ENCODE results near the gene NPSR1.
A peak's percentile ranks its signal among the peaks of the same experiment; 100 is the strongest.

The NPSR1 gene

DNA sequence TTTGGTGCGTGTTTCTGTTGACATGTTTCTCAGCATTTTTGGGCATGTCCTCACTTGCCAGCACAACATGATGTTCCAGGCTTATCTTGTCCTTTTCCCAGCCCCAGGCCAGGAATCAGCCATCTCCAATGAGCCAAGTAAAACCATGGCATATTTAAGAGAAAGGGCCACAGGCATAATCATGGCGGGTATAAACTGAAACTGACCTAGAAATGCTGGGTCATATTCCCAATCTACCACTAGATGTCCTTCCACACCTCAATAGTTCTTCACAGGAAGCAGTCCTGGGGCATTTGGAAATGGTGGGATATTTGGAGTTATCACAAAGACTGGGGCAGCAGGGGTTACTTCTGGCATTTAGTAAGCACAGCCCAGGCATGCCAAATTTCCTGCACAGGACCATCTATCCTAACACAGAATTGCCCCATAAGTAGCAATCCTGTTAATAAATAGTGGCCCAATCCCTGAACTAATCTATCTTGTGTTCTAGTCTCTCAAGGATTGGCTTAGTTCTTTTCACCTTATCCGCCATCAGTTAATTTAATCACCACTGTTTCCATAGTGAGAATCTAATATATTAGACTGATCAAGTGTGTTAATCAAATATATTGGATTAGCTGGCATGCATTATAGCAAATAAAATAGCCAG, 101.6 kb downstream of the NPSR1 start:
- Histone ChIP-seq H3K4me3 (ENCODE audit: low read length) (no peak overlapping the region), H3K9me3 (ENCODE audit: control insufficient read depth, low read length) (no peaks in the 10 kb centered on the region), H3K36me3 (ENCODE audit: control insufficient read depth, insufficient read depth, low read length, severe bottlenecking) (no peaks in the 10 kb centered on the region), H3K9ac (ENCODE audit: low read length) (no peak overlapping the region), H3K27me3 (replicated peaks; ENCODE audit: control insufficient read depth, insufficient read depth, low read length) (no peaks in the 10 kb centered on the region), H3K4me1 (ENCODE audit: control insufficient read depth, insufficient read depth, low read length) (peaks cover 55% of the 10 kb centered on the region)
- DNase-seq (ENCODE audit: low read depth) = peak; percentile 32

DNA sequence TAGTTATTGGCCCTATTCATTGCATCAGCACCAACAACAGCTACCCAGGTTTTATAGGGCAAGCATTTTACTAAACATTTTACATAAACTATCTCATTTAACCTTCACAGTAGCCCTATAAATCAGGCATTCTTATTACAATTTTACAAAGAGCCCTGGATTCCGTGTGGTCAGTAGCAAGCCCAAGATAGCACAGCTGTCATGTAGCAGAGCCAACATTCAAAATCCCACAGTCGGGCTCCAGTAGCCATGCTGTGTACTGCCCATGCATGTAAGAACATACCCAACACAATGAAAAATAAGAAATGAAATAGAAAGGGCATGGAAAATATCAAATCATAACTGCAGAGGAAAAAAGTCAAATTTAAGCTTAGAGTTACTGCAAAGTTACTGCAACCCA, 102.3 kb downstream of the NPSR1 start:
- no peak overlapping the region for H3K9ac ChIP-seq (ENCODE audit: low read length)
- no peak overlapping the region for H3K4me3 ChIP-seq (ENCODE audit: low read length)
- H3K9me3 ChIP-seq (ENCODE audit: control insufficient read depth, low read length) = no peaks in the 10 kb centered on the region
- H3K27me3 ChIP-seq (replicated peaks; ENCODE audit: control insufficient read depth, insufficient read depth, low read length) = no peaks in the 10 kb centered on the region
- DNase-seq (ENCODE audit: low read depth) = no peak
- H3K4me1 ChIP-seq (ENCODE audit: control insufficient read depth, insufficient read depth, low read length) = peaks cover 57% of the 10 kb centered on the region
- H3K36me3 ChIP-seq (ENCODE audit: control insufficient read depth, insufficient read depth, low read length, severe bottlenecking) = no peaks in the 10 kb centered on the region

DNA sequence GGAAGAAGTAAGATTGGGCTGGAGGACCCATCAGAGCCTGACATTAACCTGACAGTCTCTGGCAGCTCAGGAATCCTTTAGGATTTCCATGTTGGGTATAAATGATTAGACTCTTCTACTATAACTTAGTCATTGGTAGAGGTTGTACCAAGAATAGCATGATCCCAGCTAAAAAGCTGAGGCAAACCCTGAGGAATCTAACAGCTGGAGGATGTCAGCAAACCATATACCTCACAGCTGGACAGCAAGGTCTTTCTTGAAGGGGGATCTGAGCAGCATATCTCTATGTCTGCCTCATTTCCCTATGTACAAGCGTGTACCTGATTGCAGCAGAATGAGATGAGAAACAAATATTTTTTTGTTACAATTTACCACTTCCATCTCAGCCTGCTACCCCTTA, 103.2 kb downstream of the NPSR1 start:
- H3K9ac ChIP-seq (ENCODE audit: low read length) = peak overlapping the region; percentile 20

DNA sequence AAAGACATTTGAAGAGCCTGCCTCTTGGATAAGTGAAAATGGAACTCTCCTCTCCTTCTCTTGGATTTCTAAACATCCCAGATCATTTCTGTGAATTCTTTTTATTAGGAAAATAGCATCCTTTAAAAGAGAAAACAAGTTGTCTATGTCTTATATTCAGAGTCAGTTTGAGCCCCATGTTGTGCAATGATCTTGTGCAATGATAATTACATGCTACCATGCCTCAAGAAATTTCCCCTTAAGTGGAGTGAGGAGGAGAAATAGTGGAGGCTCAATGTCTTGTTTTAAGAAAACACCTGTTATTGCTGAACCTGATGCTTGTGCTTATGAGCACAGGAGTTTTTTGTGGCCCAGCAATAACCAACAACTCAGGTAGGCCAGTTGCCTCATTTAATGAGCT, 103.6 kb downstream of the NPSR1 start:
- no peak overlapping the region for H3K4me3 ChIP-seq (ENCODE audit: low read length)
- no peaks in the 10 kb centered on the region for H3K27me3 ChIP-seq (replicated peaks; ENCODE audit: control insufficient read depth, insufficient read depth, low read length)
- peak; percentile 65 for DNase-seq (ENCODE audit: low read depth)
- H3K9ac ChIP-seq (ENCODE audit: low read length) = peak overlapping the region; percentile 20
- no peaks in the 10 kb centered on the region for H3K36me3 ChIP-seq (ENCODE audit: control insufficient read depth, insufficient read depth, low read length, severe bottlenecking)
- H3K4me1 ChIP-seq (ENCODE audit: control insufficient read depth, insufficient read depth, low read length) = peaks cover 52% of the 10 kb centered on the region
- no peaks in the 10 kb centered on the region for H3K9me3 ChIP-seq (ENCODE audit: control insufficient read depth, low read length)

More for the DNA sequence above, 103.2 kb downstream of the NPSR1 start:
- Histone ChIP-seq H3K27me3 (replicated peaks; ENCODE audit: control insufficient read depth, insufficient read depth, low read length) (no peaks in the 10 kb centered on the region), H3K9me3 (ENCODE audit: control insufficient read depth, low read length) (no peaks in the 10 kb centered on the region), H3K4me1 (ENCODE audit: control insufficient read depth, insufficient read depth, low read length) (peaks cover 52% of the 10 kb centered on the region), H3K4me3 (ENCODE audit: low read length) (no peak overlapping the region), H3K36me3 (ENCODE audit: control insufficient read depth, insufficient read depth, low read length, severe bottlenecking) (no peaks in the 10 kb centered on the region)
- DNase-seq (ENCODE audit: low read depth) = peak; percentile 17

DNA sequence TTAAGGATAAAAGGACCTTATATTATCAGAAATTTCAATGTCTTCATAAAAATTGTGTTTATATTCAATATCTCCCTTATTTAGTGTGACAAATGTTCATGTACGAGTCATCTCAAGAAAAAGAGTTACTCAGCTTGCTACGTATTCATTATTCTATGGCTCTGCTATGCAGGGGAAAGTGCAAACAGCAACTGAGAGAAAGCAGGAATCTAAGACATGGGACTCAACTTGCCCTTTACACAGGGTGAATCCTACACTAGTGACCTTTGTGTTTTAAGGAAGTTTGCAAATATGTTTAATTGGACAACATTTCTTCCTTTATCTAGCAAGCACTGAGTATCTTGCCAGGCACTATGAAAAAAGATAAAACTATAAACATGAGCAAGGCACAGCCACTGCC, 104.7 kb downstream of the NPSR1 start:
- H3K9ac ChIP-seq (ENCODE audit: low read length) = peak overlapping the region; percentile 45
- peak; percentile 32 for DNase-seq (ENCODE audit: low read depth)
- no peaks in the 10 kb centered on the region for H3K27me3 ChIP-seq (replicated peaks; ENCODE audit: control insufficient read depth, insufficient read depth, low read length)
- no peaks in the 10 kb centered on the region for H3K36me3 ChIP-seq (ENCODE audit: control insufficient read depth, insufficient read depth, low read length, severe bottlenecking)
- no peaks in the 10 kb centered on the region for H3K9me3 ChIP-seq (ENCODE audit: control insufficient read depth, low read length)
- H3K4me3 ChIP-seq (ENCODE audit: low read length) = peak overlapping the region; percentile 9
- peaks cover 51% of the 10 kb centered on the region for H3K4me1 ChIP-seq (ENCODE audit: control insufficient read depth, insufficient read depth, low read length)

DNA sequence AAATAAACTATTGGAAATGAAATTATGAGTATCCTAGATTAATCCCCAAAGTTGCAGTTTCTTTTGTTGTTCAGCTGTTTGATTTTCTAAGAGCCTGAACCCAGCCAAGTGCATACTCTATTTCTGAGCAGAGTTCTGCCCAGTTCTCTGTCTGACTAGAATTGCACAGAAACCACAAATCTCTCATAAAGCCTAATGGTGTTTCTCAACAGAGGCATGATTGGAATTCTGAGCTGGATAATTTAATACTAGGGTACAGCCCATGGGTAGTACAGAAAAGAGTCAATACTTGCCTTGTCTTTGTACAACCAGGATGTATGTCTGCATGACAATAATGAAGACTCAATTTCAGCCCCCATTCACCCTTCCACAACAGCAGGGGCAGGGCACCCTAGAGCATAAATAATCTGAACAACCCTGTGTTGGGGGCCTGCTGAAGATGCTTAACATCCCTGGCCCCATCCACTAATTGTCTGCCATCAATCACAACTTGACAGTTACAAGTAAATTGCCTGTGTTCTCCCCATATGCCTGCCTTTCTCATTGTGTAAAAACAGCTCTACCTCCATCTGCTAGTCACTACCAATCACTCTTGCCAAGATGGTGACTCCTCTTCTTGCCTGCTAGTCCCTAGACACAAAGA, 114.4 kb downstream of the NPSR1 start:
- no peaks in the 10 kb centered on the region for H3K27me3 ChIP-seq (replicated peaks; ENCODE audit: control insufficient read depth, insufficient read depth, low read length)

DNA sequence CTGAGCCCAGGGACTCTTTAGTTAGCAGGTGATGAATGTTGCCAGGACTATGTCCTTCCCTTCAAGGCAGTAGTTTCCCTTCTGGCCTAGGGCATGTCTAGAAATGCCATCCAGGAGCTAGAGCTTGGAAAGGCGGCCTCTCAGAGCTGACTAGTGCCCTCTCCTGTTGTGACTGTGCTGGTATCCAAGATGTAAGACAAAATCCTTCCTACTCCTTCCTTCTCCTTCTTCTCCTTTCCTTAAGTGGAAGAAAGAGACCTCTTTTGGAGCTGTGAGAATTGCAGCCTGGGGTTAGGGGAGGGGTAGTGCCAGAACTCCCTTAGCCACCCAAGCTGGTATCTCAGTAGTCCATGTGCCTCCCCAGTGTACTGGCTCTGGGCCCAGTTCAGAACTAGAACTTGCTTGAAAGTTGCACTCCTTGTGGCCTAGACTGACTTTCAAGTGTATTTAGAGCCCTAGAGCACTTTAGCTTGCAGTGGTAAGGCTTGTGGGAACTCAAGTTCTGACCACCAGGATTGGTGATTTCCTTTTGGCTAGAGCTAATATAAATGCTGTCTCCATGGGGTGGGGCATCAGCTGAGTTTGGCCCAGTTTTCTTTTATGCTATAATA, 118.8 kb downstream of the NPSR1 start:
- Histone ChIP-seq H3K27me3 (replicated peaks; ENCODE audit: control insufficient read depth, insufficient read depth, low read length) (no peaks in the 10 kb centered on the region), H3K9me3 (ENCODE audit: control insufficient read depth, low read length) (peaks cover 11% of the 10 kb centered on the region), H3K36me3 (ENCODE audit: control insufficient read depth, insufficient read depth, low read length, severe bottlenecking) (no peaks in the 10 kb centered on the region), H3K4me3 (ENCODE audit: low read length) (no peak overlapping the region), H3K9ac (ENCODE audit: low read length) (no peak overlapping the region), H3K4me1 (ENCODE audit: control insufficient read depth, insufficient read depth, low read length) (peaks cover 4% of the 10 kb centered on the region)
- no peak for DNase-seq (ENCODE audit: low read depth)

More for the DNA sequence above, 114.4 kb downstream of the NPSR1 start:
- H3K36me3 ChIP-seq (ENCODE audit: control insufficient read depth, insufficient read depth, low read length, severe bottlenecking) = no peaks in the 10 kb centered on the region
- H3K4me1 ChIP-seq (ENCODE audit: control insufficient read depth, insufficient read depth, low read length) = peaks cover 4% of the 10 kb centered on the region
- no peak overlapping the region for H3K9ac ChIP-seq (ENCODE audit: low read length)
- H3K9me3 ChIP-seq (ENCODE audit: control insufficient read depth, low read length) = no peaks in the 10 kb centered on the region
- H3K4me3 ChIP-seq (ENCODE audit: low read length) = no peak overlapping the region
- peak; percentile 20 for DNase-seq (ENCODE audit: low read depth)

DNA sequence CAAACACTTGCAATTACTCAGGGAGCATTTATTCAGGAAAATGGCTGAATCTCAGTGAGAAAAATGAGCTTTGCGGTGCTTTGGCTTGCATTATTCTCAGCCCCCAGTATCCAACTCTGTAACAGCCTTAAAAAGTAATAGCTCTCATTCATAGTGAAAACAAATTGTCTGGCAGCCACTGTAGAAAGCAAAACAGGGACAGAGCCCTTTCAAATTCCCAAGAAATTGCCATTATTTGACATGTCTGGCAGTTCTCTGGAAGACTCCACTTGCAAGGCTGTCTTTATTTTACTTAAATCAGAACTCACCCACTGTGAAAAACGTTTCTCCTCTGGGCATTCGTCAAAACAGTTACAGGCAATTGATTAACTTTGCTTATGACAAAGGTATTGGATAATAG, 122.5 kb downstream of the NPSR1 start:
- H3K4me1 ChIP-seq (ENCODE audit: control insufficient read depth, insufficient read depth, low read length) = no peaks in the 10 kb centered on the region
- no peak for DNase-seq (ENCODE audit: low read depth)

DNA sequence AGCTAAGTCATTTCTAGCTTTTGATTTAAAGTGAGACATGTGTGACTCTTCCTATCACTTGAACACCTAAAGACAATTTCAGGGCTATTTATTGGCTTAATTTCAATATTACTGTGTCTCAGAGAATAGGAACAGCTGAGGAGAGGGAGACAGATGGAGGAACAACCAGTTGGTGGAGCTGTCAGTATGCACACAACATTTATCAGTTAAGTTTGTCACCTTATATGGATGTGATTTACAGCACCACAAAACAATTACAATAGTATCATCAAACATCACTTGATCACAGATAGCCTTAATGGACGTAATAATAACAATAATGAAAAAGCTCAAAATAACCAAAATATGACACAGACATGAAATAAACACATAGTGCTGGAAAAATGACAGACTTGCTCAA, 129.6 kb downstream of the NPSR1 start:
- no peak for DNase-seq (ENCODE audit: low read depth)
- peaks cover 14% of the 10 kb centered on the region for H3K9me3 ChIP-seq (ENCODE audit: control insufficient read depth, low read length)
- H3K36me3 ChIP-seq (ENCODE audit: control insufficient read depth, insufficient read depth, low read length, severe bottlenecking) = no peaks in the 10 kb centered on the region
- no peaks in the 10 kb centered on the region for H3K4me1 ChIP-seq (ENCODE audit: control insufficient read depth, insufficient read depth, low read length)
- no peak overlapping the region for H3K4me3 ChIP-seq (ENCODE audit: low read length)
- H3K27me3 ChIP-seq (replicated peaks; ENCODE audit: control insufficient read depth, insufficient read depth, low read length) = no peaks in the 10 kb centered on the region
- H3K9ac ChIP-seq (ENCODE audit: low read length) = no peak overlapping the region

More for the DNA sequence above, 122.5 kb downstream of the NPSR1 start:
- Histone ChIP-seq H3K9me3 (ENCODE audit: control insufficient read depth, low read length) (peaks cover 28% of the 10 kb centered on the region), H3K9ac (ENCODE audit: low read length) (no peak overlapping the region), H3K36me3 (ENCODE audit: control insufficient read depth, insufficient read depth, low read length, severe bottlenecking) (no peaks in the 10 kb centered on the region), H3K4me3 (ENCODE audit: low read length) (no peak overlapping the region), H3K27me3 (replicated peaks; ENCODE audit: control insufficient read depth, insufficient read depth, low read length) (no peaks in the 10 kb centered on the region)

DNA sequence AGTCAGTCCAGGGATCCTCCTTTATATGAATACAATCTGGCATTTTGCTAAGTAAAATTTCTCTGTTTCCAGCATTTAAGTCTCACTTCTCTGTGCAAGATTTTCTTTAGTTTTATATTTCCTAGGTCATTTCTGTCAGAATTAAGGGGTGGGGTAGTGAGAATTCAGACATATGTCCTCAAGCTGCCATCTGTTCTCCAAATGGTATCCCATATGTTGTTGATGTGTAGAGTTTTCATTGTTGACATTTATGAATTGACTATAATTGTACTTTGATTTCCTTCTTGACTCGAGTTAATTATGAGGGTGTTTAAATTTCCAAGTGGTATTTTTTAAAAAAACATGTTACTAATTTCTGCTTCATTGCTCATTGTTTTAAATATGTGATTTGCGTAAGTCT, 148.8 kb downstream of the NPSR1 start:
- no peak overlapping the region for H3K4me3 ChIP-seq (ENCODE audit: low read length)
- H3K9ac ChIP-seq (ENCODE audit: low read length) = no peak overlapping the region
- H3K4me1 ChIP-seq (ENCODE audit: control insufficient read depth, insufficient read depth, low read length) = no peaks in the 10 kb centered on the region
- DNase-seq (ENCODE audit: low read depth) = no peak
- H3K36me3 ChIP-seq (ENCODE audit: control insufficient read depth, insufficient read depth, low read length, severe bottlenecking) = no peaks in the 10 kb centered on the region
- no peaks in the 10 kb centered on the region for H3K27me3 ChIP-seq (replicated peaks; ENCODE audit: control insufficient read depth, insufficient read depth, low read length)
- no peaks in the 10 kb centered on the region for H3K9me3 ChIP-seq (ENCODE audit: control insufficient read depth, low read length)

DNA sequence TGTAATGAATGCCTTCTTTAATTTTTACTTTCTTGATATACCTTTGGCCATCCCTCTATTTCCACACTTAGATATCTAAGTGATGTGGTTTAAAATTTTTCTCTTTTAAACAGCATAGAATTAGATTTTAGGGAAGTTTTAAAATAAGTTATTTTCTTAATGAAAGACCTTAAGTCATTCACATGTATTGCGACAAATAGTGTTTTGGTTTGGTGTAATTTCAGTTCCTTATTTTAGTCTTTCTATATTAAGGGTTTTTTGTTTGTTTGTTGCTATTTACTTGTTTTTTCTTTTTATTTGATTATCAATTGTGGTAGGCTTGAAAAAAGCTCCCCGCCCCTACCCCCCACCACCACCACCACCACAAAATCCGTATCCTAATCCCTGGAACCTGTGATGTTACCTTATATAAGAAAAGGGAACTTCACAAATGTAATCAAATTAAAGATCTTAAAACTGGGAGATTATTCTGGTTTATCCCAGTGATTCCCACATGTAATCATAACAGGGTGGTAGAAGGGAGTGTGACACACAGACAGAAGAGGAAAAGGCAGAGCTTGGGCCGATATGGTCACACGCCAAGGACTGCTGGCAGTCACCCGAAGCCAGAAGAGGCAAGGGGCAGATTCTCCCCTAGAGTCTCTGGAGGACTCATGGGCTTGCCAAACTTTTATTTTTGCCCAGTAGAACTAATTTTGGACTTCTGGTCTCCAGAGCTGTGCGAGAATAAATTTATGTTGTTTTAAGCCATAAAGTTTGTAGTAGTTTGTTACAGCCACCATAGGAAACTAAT, 149.7 kb downstream of the NPSR1 start:
- H3K4me3 ChIP-seq (ENCODE audit: low read length) = no peak overlapping the region
- H3K4me1 ChIP-seq (ENCODE audit: control insufficient read depth, insufficient read depth, low read length) = no peaks in the 10 kb centered on the region
- no peaks in the 10 kb centered on the region for H3K9me3 ChIP-seq (ENCODE audit: control insufficient read depth, low read length)
- H3K36me3 ChIP-seq (ENCODE audit: control insufficient read depth, insufficient read depth, low read length, severe bottlenecking) = no peaks in the 10 kb centered on the region
- no peaks in the 10 kb centered on the region for H3K27me3 ChIP-seq (replicated peaks; ENCODE audit: control insufficient read depth, insufficient read depth, low read length)
- H3K9ac ChIP-seq (ENCODE audit: low read length) = no peak overlapping the region
- no peak for DNase-seq (ENCODE audit: low read depth)
